T-helper 2 cell treated with Interferon-gamma antibody and Interleukin-4, amounts not matched to agents 100 ng/mL and 5 ng/mL, for 36 hours (primary cell): ENCODE measurements around the gene NR2F1-AS1. TPM values are rescaled to one million over a fixed set of nuclear protein-coding genes. Genes with fewer than 3 reads are reported as not detected.
"Not testable (repeated sequence)": the region's sequence is repeated elsewhere in the genome, so short reads cannot be mapped to it uniquely, and the experiment has no call there.

ENCODE experiments used
- intact Hi-C: fragments of 100-400 bp; cut with micrococcal nuclease; formaldehyde crosslinking; loops from one replicate; pipeline ENCODE4 v1.15.1; 2023
- total RNA-seq: library from RNA; stranded (reverse); gene quantifications from 2 replicates; pipeline ENCODE4 v1.2.3, GENCODE V29; 2022

The NR2F1-AS1 gene
- total RNA-seq, 1 donor from 2014 or later: not detected

DNA sequence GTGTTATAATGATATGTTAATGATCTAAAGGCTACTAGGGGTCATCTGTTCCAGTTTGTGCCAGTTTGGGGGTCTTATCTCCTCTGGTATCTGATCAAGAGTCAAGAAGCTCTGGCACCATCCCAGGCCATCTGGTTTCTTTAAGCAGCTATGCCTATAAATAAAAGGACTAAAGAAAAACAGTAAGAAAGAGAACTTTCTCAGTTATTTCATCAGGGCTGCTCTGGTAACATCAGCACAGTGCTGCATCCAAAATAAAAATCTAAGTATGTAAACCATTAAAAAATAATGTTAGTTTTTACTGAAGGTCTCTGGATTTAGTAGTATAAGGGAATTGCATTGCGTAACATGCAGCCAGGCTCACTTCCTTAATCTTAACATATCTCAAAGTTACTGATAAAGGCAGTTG is 185.0 kb downstream of the NR2F1-AS1 start:
- intact Hi-C loops: no loop called here

DNA sequence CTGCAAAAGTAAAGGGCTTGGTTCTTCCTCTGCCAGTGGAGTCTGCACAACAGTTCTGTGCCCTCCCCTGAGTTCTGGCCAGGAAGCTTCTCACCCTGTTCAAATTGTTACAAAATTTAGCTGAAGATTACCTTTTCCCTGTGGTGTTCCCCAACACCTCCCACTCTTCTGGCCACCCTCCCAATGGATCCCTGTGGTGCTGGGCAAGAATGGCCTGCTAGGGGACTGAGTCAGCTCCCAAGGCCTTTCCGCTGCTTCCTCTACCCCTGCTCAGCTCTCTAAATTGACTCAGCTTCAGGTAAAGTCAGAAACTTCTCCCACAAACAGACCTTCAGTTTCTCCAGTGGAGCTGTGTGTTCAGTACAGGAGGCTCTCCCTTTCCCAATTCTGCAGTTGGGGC is 186.0 kb downstream of the NR2F1-AS1 start:
- intact Hi-C loops: no loop called here

DNA sequence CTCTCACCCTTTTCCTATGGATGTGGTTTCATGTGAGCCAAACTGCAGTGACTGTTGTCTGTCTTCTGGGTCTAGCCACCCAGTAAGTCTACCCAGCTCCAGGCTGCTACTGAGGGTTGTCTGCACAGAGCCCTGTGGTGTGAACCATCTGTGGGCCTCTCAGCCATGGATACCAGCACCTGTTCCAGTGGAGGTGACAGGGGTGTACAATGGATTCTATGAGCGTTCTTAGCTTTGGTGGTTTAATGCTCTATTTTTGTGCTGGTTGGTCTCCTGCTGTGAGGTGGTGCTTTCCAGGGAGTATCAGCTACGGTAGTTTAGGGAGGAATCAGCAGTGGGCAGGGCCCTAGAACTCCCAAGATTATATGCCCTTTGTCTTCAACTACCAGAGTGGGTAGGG is 186.7 kb downstream of the NR2F1-AS1 start:
- intact Hi-C loops: no loop called here

DNA sequence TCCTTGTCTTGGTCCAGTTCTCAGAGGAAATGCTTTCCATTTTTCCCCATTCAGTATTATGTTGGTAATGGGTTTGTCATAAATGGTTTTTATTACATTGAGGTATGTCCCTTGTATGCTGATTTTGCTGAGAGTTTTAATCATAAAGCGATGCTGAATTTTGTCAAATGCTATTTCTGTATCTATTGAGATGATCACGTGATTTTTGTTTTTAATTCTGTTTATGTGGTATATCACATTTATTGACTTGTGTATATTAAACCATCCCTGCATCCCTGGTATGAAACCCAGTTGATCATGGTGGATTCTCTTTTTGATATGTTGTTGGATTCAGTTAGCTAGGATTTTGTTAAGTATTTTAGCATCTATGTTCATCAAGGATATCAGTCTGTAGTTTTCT is 189.8 kb downstream of the NR2F1-AS1 start:
- intact Hi-C loops: not testable (repeated sequence)

DNA sequence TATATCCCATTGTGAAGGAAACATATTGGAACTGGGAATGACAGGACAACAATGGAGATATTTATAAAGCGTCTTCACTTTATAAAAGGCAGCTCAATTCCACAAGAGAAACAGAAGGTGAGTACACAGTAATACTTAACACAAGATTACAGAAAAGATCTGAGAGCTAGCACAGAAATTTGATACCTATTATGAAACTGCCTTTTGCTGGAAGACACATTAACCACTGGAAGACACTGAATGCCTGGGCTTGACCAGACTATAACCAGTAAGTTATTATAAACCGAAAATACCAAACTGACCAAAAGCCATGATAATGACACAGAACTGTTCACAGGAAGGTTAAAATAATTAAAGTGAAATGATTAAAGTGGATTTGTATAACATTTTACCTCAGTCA is 195.4 kb downstream of the NR2F1-AS1 start:
- intact Hi-C loops: no loop called here

DNA sequence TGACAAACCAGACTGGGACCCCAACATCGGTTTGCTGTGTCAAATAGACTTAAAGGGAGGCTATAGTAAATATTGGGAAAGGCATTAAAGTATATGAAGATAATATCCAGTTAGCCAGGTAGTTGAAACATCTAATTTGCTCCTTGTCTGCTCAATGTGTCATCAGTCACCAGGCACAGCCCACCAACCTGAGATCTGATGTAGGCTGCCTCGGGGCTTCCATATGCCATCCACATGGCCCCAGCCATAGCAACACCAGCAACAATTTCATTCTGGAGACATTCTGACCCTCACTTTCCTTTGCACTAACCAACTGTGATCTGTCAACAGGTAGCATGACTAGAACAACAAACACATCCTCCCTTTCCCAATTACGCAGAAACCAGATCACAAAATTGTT is 196.0 kb downstream of the NR2F1-AS1 start:
- intact Hi-C loops: no loop called here

DNA sequence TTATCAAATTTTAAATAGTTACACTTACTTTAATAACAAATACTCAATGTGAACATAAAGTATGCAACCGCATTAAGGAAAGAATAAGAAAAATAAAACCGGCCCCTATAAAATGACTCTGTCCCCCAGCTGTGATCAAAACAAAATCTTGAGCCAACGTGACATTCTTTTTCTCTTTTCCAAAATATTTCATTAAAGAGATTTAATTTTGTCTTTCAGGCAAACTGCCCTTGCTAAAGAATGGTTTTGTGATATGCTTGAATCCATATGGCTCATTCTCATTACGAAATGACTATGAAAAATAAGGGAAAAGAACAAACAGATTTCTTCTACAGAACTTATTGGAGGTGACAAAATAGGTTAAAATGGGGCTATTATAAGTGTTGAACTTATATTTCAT is 197.0 kb downstream of the NR2F1-AS1 start:
- intact Hi-C loops: no loop called here

DNA sequence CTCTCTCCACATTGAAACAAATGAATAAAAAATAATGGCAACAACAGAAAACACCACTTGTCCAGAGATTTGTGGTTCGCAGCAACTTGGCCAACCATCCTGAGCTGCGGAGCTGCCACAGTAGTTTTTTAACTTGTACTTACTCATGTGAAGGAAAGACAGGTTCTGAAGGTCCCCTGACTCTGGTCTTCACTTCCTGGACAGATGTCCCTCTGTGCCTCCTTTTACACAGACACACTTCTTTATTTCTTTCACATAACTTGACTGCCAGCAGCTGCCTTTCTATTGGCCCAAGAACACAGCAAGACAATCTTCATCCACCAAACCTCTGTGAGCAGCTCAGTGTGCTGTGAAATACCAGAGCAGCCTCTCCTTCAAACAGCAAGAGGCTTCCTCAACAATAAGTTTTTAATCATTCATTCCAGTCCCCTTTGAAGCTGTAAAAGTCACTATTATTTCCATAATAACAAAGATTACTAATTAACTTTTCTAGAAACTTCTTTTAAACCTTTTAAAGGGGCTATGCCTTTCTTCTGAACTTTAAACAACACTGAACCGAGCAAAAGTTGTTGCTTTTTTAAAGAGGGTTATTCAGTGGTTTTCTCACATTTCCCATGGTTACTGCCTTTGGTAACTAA is 198.7 kb downstream of the NR2F1-AS1 start:
- intact Hi-C loops: no loop called here

DNA sequence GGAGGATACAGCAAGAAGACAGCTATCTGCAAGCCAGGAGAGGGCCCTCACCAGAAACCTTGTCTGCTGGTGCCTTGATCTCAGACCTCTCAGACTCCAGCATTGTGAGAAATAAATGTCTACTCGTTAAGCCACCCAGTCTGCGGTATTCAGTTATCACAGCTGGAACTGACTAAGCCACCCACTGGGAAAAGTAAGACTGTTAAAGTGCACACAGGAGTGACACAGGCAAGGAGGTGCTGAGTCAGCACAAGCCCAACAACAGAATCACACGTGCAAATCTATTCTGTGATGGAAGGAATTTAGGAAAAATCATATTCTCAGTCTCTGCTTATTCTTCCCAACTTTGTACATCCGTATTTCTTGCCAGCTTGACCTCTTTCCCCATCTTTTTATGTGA is 200.0 kb downstream of the NR2F1-AS1 start:
- intact Hi-C loops: no loop called here

DNA sequence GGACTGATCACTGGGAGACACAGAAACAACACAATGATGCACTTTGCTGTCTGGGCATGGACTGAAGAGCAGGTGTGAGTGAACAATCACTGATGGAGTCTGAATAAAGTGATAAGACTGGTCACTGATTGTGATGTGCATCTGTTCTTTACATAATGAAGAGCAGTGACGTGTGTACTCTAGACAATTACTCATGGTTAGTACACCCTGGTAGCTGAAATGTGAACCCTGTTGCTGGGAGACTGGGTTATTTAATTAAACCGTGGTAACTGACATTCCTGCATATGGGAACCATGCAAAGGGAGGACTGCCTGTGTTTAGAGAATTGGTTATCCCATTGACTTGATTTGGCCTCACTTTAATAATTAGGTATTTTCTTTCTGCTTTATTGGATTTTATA is 202.9 kb downstream of the NR2F1-AS1 start:
- intact Hi-C loops: no loop called here

DNA sequence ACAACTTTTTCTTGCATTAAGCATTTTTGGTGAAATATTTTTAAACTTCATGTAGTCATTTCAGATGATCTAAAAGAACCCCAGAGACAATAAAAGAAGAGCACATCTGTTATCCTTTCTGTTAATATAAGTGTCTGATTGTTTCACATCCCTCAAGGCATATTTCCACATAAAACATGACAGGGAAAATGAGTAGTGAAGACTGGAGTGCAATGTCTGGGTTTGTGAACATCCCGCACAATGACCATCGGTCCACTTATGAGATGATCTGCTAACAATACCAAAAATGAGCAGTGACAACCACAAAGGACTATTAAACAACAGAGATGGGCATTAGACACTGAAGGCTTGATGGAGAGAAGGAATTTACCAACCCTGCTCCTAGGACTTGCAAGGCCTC is 209.1 kb downstream of the NR2F1-AS1 start:
- intact Hi-C loops: no loop called here

DNA sequence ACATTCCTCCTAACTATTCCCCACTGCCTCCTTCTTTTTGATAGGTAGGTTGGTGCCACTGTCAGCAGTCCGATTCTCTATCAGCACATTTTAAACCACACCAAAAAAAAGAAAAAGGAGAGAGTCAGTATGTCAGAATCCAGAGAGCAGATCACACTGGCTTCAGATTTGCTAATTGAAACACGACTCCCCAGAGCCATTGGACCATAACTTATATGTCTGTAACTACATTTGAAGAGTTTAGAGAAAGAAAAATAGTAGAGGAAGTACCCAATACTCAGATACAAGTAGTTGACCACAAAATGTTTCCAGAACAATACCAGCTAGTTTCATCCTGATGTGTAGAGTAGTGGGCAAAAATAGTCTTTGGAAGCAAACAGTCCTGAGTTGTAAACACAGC is 216.6 kb downstream of the NR2F1-AS1 start:
- intact Hi-C loops: no loop called here

DNA sequence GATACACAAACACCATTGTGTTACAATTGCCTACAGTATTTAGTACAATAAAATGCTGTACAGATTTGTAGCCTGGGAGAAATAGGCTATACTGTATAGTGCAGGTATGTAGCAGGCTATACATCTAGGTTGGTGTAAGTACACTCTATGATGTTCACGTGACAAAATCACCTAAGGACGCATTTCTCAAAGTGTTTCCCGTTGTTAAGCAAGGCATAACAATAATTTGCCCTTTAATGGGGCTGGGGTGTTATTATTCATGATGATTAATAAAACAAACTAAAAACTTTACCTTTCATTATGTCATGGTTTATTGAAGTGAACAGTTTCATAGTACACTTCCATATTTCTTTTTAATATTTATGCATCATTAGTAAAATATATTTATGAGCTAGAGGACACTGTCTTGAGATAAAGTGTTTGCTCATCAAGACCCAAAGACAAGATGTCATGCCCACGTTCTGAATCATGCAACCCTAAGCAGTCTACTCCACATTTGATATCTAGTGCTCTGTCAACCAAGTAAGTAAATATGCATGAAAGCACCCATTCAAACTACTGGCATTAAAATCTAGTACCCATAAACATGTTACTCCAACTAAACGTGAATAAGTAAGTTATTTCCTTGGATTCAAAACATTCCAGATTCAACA is 220.5 kb downstream of the NR2F1-AS1 start:
- intact Hi-C loops: no loop called here

DNA sequence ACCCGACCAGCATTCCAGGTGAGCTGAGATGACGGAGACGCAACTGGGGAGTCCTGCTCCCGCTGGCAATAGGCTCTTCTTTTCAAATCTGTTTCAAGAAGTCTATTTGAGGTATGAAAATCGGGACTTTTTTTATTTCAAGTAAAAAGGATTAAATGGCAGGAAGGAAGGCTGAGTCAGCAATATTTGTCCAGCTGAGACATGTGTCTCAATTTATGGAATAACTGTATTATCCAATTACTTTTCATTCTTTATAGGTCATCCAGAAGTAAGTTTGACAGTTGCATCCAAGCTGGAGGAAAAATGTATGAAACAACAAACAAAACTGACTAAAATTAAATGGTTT is 221.1 kb downstream of the NR2F1-AS1 start:
- intact Hi-C loops: no loop called here

Other genes with a start within 250 kb of the NR2F1-AS1 start
- gene NR2F1, start 2.0 kb upstream of the NR2F1-AS1 start, total RNA-seq: not detected in 2 replicates
- gene POU5F2, start 160.4 kb upstream of the NR2F1-AS1 start, total RNA-seq: 1.3 and 1.7 TPM in 2 replicates